ENCODE results near the gene LIX1L.

- no peak for TF ChIP-seq CTCF (IDR thresholded peaks at IDR 0.05; ENCODE audit: poor library complexity)
- TF ChIP-seq EZH2phosphoT487 (IDR thresholded peaks at IDR 0.05; ENCODE audit: low read depth, severe bottlenecking, unreplicated experiment), result no peak
Measured at GRCh38 chr1:145983206-145983675, 25.4 kb upstream of the LIX1L start.
